B cell (primary cell): ENCODE data around the gene PACSIN1.

Source experiments
- EZH2 ChIP-seq: IDR thresholded peaks from 2 replicates; pipeline ENCODE4 v1.6.1; 2012; ENCODE audit warnings: borderline replicate concordance, low read depth, mild to moderate bottlenecking, moderate library complexity, low read length; ENCODE audit not compliant: insufficient read depth, poor library complexity, severe bottlenecking
- TF ChIP-seq, protein P1 (sequence below): fragments of 200-600 bp; IDR thresholded peaks from one replicate; pipeline ENCODE4 v1.8.0; 2022; ENCODE audit warnings: antibody characterized with exemption, mild to moderate bottlenecking

DNA sequence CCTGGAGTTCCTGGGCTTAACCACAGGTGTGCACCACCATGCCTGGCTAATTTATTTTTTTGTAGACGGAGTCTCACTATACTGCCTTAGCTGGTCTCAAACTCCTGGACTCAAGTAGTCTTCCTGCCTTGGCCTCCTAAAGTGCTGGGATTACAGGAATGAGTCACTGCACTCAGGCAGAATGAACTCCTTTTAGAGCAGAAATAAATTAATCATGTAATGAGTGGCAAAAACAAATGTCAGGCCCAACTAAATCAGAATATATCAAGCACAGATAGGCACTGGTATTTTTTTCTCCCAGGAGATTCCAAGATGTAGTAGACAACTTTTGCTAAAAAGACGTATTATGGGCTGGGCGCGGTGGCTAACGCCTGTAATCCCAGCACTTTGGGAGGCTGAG is 42.6 kb upstream of the PACSIN1 start:
- TF ChIP-seq, protein P1, sequence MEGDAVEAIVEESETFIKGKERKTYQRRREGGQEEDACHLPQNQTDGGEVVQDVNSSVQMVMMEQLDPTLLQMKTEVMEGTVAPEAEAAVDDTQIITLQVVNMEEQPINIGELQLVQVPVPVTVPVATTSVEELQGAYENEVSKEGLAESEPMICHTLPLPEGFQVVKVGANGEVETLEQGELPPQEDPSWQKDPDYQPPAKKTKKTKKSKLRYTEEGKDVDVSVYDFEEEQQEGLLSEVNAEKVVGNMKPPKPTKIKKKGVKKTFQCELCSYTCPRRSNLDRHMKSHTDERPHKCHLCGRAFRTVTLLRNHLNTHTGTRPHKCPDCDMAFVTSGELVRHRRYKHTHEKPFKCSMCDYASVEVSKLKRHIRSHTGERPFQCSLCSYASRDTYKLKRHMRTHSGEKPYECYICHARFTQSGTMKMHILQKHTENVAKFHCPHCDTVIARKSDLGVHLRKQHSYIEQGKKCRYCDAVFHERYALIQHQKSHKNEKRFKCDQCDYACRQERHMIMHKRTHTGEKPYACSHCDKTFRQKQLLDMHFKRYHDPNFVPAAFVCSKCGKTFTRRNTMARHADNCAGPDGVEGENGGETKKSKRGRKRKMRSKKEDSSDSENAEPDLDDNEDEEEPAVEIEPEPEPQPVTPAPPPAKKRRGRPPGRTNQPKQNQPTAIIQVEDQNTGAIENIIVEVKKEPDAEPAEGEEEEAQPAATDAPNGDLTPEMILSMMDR: no peak
- no peak for TF ChIP-seq EZH2
